DLD1 (cell line): Measurements from ENCODE around the gene AXDND1.
"Not testable (repeated sequence)": the region's sequence is repeated elsewhere in the genome, so short reads cannot be mapped to it uniquely, and the experiment has no call there.

ENCODE experiments used
- in situ Hi-C: cut with HindIII; loops from 2 replicates; pipeline ENCODE4 v1.10.0; 2017; ENCODE audit warnings: low sequenced_read_pairs

Gene AXDND1

DNA sequence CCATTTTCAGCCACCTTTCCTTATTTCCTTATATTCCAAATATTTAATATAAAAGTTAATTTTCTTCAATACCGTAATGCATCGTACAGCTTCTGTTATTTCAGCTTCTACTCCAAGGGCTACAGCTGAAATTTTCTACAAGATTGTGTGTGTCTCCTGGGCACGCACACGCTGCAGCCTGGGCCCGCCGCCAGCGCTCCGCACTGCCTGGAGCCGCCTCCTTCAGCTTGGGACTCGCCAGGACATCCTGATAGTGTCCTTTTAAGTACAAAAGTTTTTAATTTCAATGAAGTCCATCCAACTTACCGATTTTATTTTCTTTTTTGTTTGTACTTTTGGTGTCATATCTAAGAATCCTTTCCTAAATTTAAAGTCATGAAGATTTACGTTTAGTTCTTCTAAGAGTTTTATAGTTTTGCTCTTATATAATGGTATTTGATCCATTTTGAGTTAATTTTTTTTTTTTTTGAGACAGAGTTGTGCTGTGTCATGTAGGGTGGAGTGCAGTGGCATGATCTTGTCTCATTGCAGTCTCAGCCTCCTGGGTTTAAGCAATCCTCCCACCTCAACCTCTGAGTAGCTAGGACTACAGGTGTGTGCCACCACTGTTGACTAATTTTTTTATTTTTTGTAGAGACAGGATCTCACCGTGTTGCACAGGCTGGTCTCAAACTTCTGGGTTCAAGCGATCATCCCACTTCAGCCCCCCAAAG, 82.8 kb downstream of the AXDND1 start:
- in situ Hi-C loops, result no loop called here

- in situ Hi-C loops, result not testable (repeated sequence)
Measured at GRCh38 chr1:179459606-179460206, 93.9 kb downstream of the AXDND1 start.

DNA sequence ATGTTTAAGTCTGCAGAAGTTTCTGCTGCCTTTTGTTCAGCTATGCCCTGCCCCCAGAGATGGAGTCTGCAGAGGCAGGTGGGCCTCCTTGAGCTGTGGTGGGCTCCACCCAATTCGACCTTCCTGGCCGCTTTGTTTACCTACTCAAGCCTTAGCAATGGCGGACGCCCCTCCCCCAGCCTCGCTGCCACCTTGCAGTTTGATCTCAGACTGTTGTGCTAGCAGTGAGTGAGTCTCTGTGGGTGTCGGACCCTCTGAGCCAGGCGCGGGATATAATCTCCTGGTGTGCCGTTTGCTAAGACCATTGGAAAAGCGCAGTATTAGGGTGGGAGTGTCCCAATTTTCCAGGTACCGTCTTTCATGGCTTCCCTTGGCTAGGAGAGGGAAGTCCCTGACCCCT, 99.9 kb downstream of the AXDND1 start:
- in situ Hi-C loops, result not testable (repeated sequence)

DNA sequence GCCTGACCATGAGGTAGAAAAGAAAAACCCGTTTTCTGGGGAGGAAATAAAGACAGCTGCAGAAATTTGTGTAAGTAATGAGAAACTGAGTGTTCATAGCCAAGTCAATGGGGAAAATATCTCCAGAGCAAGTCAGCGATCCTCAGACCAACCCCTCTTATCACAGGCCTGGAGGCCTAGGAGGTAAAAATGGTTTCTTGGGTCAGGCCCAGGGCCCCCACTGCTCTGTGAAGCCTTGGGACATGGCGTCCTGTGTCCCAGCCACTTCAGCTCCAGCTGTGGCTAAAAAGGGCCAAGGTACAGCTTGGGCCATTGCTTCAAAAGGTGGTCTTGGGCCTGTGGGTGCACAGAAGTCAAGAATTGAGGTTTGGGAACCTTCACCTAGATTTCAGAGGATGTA, 108.9 kb downstream of the AXDND1 start:
- in situ Hi-C loops, result no loop called here

DNA sequence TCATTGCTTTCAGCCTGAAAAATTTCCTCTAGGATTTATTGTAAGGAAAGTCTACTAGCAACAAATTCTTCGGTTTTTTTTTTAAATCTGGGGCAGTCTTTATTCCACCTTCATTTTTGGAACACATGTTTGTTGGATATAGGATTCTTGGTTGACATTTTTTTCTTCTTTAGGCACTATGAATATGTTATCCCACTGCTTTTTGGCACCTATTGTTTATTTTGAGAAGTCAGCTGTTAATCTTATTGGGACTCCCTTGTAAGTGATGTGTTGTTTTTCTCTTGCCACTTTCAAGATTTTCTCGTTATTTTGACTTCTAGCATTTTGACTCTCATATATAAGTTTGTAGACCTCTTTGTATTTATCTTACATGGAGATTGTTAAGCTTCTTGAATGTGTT, 110.7 kb downstream of the AXDND1 start:
- in situ Hi-C loops, result no loop called here

DNA sequence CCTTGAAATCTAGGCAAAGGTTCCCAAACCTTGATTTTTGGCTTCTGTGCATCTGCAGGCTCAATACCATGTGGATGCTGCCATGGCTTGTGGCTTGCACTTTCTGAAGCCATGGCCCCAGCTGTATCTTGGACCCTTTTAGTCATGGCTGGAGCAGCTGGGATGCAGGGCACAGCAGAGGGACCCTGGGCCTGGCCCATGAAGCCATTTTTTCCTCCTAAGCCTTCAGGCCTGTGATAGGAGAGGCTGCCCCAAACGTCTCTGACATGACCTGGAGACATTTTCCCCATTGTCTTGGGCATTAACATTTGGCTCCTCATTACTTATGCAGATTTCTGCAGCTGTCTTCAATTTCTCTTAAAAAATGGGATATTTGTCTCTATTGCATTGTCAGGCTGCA, 112.6 kb downstream of the AXDND1 start:
- in situ Hi-C loops, result no loop called here

GRCh38 chr1:179490611-179491010, 124.8 kb downstream of the AXDND1 start:
- in situ Hi-C loops, result no loop called here

DNA sequence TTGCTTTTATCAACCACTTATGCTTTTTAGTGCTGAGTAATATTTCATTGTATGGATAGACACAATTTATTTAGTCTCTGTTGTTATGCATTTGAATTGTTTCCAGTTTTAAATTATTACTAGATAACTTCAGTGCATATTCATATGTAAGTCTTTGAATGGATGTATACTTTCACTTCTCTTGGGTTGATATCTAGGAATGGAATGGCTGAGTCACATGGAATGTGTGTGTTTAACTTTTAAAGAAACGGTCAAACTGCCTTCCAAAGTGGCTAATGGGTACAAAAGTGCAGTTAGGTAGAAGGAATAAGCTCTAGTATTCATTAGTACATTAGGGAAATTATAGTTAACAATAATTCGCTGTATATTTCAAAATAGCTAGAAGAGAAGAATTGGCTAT, 127.6 kb downstream of the AXDND1 start:
- in situ Hi-C loops, result no loop called here

GRCh38 chr1:179506199-179506598, 140.4 kb downstream of the AXDND1 start:
- in situ Hi-C loops, result no loop called here

- in situ Hi-C loops, result no loop called here
Measured at GRCh38 chr1:179509384-179509783, 143.6 kb downstream of the AXDND1 start.

- in situ Hi-C loops, result no loop called here
Measured at GRCh38 chr1:179510038-179510437, 144.3 kb downstream of the AXDND1 start.

DNA sequence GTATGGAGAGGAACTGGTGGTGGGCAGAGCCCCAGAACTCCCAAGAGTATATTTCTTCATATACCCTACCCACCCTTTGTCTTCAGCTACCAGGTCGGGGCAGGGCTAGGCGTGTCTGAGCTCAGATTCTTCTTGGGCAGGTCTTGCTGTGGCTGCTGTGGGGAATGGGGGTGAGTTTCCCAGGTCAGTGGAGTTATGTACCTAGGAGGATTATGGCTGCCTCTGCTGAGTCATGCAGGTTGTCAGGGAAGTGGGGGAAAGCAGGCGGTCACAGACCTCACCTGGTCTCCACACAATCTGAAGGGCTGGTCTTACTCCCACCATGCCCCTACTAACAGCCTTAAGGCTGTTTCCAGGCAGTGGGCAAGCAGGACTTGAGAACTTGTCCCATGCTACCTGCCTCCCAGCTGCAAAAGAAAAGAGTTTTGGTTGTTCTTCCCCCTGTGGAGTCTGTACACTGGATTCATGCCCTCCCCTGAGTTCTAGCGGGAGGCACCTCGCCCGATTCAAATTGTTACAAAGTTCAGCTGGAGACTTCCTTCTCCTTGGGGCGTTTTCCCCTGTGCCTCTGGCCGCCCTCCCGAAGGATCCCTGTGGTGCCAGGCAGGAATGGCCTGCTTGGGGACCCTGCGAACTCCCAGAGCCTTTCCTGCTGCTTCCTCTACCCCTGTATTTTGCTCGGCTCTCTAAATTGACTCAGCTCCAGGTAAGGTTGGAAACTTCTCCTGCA, 151.4 kb downstream of the AXDND1 start:
- in situ Hi-C loops, result no loop called here

GRCh38 chr1:179518544-179518943, 152.8 kb downstream of the AXDND1 start:
- in situ Hi-C loops, result not testable (repeated sequence)

GRCh38 chr1:179529482-179530195, 163.9 kb downstream of the AXDND1 start:
- in situ Hi-C loops, result no loop called here

GRCh38 chr1:179530352-179530751, 164.6 kb downstream of the AXDND1 start:
- in situ Hi-C loops, result no loop called here

DNA sequence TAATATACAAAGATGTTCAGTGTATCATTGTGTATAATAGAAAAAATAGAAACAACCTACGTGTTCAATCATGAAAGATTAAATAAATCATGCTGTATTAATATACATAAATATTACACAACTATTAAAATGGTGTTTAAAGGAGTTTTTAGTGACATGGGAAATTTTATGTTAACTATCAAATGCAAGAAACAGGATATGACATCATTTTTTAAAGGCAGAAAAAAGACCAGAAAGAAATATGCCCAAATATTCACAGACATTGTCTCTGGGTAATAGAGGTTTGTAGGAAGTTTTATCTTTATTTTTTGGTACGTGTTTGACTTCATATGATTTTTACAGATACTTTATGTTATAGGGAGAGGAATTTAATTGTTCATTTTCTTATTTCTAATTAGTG, 176.0 kb downstream of the AXDND1 start:
- in situ Hi-C loops, result no loop called here

- in situ Hi-C loops, result no loop called here
Measured at GRCh38 chr1:179545321-179545720, 179.6 kb downstream of the AXDND1 start.

GRCh38 chr1:179547021-179547535, 181.3 kb downstream of the AXDND1 start:
- in situ Hi-C loops, result no loop called here

- in situ Hi-C loops, result no loop called here
Measured at GRCh38 chr1:179548666-179549367, 183.0 kb downstream of the AXDND1 start.

DNA sequence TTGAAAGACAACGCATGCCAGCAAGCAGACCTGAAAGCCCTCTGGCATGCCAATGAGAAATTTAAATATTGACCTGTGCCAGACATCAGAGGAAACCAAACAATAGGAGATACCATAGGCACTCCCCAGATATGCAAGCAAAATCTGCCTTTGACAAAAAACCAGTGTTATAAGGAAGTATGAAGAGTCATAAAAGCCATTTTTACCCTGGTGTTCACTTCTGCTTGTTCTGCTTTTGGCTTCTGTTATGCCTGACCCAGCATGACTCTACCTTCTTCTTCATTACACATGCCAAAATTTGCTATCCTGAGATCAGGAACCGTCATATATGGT, 183.6 kb downstream of the AXDND1 start:
- in situ Hi-C loops, result no loop called here
